GM19395 (cell line): Measurements from ENCODE around the gene RNF44.
"Not testable (repeated sequence)": the region's sequence is repeated elsewhere in the genome, so short reads cannot be mapped to it uniquely, and the experiment has no call there.

Source experiments
- ATAC-seq: cut with Tn5 transposase; IDR thresholded peaks from one replicate; pipeline ENCODE4 v1.9.1; 2021; ENCODE audit warnings: mild to moderate bottlenecking, moderate library complexity; ENCODE audit not compliant: unreplicated experiment

The RNF44 gene

DNA sequence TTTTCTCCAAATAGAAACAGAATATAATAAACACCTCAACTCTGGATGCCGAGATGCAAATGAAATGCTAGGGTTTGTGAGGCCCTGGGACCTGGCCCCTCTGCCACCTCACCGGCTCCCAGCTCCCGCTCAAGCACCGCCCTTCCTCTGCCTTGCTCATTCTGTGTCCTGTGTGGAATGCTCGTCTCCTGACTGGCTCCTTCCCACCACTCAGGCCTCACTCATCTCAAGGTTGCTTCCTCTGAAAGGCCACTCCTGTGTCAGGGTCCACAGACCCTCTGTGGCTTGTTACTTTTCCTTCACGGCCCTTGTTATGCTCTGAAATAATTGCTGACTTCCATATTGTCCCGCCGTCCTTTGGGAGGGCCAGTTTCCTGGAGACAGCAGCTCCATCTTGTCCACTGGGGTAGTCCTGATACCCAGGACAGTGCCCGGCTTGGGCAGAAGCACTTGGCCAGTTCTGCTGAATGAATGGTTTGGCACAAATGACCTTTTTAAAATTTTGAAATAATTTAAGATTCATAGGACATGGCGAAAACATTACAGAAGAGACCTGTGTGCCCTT lies 15.4 kb downstream of the RNF44 start:
- ATAC-seq: no peak

DNA sequence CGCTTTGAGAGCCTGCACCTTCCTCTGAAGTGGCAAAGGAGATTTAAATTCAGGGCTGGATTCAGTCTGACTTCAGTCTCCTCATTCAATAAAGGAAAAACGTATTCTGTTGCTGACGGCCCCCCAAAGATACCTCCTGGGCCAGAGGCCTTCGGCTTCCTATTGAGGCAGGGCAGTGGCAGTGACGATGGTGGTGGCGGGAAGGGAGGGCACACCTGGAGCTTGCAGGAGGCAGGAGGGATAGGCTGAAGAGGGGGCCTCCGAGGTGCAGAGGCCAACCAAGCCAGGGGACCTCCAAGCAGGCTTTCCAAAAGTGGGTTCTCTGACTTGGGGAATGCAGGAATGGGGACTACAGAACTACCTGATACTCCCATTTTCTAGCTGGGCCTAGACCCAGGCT lies 15.9 kb downstream of the RNF44 start:
- ATAC-seq: no peak

DNA sequence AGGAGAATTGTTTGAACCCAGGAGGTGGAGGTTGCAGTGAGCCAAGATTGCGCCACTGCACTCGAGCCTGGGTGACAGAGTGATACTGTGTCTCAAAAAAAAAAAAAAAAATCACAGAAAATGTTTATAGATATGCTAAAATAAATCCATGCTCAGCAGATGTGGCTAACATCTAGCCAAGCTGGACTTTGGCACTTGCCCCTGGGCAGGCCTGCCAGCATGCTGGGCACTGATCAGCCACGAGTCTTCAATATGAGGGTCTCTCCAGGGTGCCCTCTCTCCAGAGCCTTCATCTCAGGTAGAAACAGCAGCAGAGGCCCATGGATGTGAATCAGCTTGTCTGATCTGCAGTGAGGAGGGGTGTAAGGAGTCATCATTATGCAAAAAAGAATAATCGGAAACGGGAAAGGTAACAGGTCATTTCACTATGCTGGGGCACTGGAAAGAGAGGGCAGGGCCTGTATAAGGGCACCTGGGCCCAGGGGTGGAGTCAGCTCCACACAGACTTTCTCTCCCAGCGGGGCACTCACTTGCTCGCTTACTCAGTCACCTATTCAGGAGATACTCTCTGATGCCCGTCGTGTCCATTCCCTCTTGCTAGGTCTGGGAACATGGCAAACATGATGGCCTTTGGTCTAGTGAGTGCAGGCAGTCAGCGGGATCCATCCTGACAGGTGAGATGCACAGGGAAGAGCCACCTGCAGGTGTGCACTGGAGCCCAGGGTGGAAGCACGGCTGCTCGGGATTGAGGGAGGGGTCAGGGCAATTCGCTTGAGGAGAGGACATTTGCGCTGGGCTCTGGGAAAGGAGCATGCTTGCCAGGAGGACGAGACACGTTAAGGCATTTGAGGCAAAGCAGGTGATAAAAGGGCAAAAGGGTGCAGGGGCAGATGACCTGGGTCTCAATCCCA lies 17.1 kb downstream of the RNF44 start:
- ATAC-seq: no peak

DNA sequence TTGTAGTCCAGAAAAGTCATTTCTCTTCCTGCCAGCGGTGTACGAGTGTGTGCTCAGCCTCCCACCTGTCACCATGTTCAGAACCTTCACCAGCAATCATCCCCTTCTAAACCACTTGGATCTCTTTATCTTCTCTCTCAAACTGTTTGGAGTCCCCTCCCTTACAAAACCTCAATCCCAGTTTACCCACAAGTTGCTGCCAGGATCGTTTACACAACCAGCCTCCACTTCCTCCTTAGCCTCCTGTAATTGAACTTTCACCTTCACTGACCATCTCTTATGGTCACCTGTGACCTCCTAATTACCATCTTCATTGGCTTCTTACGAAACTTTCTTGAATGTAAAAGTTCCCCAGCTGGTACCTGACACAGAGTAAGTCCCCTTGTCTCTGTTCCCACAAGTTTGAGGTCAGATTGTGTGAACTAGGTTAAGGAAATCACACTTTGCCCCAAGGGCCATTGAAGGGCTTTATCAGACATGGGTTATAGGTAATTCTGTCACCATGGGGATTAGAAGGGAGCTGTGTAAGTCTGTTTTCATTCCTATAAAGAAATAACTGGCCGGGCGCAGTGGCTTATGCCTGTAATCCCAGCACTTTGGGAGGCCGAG lies 20.0 kb downstream of the RNF44 start:
- ATAC-seq: no peak

DNA sequence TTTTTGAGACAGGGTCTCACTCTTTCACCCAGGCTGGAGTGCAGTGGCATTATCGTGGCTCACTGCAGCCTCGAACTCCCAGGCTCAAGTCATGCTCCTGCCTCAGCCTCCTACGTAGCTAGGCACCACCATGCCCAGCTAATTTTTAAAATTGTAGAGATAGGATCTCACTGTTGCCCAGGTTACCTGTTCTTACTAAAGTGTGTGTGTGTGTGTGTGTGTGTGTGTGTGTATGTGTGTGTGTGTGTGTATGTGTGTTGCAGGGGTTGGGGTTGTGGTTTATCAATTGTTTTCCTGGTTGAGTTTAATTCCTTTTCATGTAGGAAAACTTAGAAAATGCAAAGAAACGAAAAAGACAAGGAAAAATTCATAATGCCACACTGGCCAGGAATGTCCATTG lies 21.8 kb downstream of the RNF44 start:
- ATAC-seq: no peak

DNA sequence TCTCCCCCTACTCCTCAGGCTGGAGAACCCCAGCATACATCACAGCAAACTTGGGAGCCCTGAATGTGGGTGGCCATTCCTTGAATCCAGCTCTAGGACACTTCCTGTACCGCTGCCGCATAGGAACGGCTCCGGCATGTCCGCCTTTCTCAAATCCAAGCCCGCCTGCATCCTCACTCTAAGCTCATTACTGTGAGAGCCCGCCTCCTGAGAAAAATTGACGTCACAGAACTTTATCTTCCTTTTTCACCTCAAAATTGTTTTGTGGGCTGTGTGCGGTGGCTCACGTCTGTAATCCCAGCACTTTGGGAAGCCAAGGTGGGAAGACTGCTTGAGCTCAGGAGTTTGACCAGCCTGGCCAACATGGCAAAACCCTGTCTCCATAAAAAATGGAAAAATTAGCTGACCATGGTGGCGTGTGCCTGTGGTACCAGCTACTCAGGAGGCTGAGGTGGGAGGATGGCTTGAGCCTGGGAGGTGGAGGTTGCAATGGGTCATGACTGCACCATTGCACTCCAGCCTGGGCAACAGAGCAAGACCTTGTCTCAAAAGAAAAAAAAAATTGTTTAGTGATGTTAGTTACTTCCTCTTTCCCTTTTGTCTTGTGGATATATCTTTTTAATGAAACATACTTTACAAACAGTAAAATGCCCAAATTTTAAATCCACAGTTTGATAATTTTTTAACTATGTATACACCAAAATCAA lies 22.8 kb downstream of the RNF44 start:
- ATAC-seq: no peak

DNA sequence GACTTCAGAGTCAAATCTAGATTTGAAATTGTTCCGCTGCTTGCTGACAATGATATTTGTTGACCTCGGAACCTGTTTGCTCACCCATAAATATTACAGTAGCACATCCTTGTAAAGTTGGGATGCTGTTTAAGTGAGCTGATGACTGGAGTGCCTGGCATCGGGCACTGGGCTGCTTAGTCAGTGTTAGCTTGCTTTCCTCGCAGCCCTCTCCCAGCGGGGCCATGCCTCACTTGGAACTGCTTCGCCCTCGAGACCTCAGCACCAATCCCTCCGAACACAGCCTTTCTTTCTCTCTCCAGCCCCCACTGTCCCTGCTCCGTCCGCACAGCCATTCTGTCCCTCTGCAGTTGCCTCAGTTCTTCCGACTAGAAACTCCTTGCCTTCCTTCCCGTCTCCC lies 23.4 kb downstream of the RNF44 start:
- no peak for ATAC-seq

DNA sequence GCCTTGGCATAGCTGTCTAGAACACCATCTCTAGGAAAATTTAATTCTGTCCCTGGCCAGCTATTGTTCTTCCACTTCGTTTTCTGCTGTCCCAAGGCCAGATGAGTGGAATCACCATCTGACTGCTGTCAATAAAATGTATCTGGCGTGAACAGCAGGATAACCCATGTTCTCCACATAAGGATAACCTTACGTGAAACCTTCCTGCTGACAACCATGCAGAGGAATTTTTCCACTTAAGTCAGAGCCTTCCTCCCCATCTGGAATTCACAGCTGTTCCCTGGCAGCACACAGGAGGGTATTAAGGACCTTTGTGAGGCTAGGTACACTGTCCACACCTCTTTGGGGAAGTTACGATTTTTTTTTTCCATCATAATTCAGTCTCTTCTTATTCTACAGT lies 28.6 kb downstream of the RNF44 start:
- no peak for ATAC-seq

DNA sequence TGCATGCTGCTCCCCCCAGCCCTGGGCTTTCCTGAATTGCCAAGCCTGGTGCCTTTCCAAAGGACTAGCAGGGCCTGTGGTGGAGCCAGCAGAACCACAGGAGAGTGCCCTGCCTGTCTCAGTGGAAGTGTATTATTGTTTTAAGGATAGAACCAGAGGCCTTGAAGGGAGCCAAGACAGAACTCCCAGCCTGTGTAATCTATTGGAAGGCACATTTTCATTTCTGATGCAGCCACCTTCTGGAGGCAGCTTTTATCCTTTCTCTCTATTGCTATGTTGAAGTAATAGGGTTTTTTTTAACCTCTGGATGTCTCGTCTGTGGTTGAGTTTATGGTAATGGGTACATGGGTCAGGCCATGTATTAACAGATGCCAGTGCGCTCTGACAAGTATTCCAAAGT lies 29.3 kb downstream of the RNF44 start:
- ATAC-seq: no peak

DNA sequence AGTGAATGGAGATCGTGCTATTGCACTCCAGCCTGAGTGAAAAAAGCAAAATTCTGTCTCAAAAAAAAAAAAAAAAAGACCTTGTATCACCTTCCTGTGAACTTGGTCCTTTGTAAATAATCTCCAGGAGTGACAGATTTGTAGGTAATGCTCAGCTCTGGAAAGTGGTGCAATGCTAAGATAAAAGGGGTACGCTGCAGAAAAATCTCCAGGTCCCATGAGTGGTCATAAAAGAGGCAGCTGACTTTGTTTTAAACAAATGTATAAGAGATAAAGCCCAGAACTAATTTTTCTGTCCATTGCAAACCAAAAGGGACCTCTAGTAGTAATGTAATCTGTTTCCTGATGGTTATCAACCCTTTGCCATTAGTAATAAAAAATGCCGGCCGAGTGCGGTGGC lies 33.7 kb downstream of the RNF44 start:
- no peak for ATAC-seq

DNA sequence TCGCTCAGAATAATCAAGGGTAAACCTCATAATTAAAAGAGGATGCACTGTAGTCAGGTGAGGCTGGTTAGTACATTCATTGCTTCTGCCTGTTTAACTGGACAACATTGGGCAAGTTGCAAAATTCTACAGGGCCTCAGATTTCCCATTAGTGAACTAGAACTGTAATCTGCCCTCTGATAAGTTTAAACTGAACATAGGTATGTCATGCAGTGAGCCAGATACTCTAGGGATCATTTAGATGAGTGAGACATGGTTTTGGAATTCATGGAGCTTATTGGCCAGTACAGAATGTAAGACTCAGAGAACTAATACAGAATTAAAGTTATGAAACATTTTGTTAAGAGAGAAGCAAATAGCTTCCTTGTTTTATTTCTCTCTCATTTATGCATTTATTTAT lies 35.9 kb downstream of the RNF44 start:
- ATAC-seq: no peak

DNA sequence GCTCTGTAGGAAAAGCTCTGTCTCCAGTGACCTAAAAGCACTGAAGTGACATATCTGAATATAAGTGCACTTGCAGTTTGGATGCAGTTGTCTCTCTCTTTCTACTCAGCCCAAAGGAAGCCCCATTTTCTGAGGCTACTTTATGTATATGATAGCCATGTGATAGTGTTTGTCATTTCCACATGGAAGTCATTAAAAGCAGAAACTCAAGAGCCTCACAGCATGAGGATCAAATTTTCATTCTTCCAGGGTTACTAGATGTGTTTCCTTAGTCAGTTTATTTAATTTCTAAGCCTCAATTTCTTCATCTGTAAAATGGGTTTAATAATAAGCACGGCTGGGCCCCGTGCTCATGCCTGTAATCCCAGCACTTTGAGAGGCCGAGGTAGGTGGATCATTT lies 36.7 kb downstream of the RNF44 start:
- ATAC-seq: no peak

DNA sequence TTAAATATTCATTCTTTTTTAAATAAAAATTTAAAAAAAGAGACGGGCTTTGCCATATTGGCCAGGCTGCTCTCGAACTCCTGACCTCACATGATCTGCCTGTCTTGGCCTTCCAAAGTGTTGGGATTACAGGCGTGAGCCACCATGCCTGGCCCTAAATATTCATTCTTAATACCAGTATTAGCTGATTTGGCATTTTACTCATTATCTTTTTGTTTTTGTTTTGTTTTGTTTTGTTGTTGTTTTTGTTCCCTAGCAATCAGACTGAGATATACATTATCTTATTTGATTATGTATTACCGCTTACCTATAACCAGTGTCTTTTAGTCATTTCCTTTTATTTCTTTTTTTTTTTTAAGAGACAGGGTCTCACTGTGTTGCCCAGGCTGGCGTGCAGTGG lies 37.9 kb downstream of the RNF44 start:
- no peak for ATAC-seq

DNA sequence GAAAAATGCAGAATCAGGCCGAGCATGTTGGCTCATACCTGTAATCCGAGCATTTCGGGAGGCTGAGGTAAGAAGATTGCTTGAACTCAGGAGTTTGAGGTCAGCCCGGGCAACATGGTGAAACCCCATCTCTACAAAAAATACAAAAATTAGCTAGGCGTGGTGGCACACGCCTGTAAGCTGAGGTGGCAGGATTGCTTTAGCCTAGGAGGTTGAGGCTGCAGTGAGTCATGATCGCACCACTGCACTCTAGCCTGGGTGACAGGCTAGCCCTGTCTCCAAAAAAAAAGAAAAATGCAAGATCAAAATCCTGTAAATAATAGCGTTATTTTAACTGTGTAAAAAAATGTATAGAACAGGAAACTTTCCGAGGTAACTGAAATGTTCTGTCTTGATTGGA lies 39.4 kb downstream of the RNF44 start:
- ATAC-seq: no peak

DNA sequence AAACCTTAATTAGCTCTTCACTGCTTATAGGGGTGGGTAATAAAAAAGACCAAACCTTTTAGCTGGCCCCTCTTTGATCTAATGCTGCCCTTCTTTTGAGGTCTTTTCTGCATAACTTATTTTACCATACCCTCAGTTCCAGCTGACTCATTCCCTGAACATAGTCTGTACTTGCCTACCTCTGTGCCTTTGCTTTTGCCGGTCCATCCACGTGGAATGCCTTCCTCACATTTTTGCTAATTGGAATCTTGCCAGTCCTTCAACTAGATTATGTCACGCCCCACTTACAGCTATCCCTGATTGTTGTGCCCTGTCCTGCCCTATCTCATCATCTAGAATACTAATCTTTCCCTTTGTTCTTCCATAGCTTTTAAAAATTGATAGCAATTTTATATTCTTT lies 44.8 kb downstream of the RNF44 start:
- ATAC-seq: no peak

DNA sequence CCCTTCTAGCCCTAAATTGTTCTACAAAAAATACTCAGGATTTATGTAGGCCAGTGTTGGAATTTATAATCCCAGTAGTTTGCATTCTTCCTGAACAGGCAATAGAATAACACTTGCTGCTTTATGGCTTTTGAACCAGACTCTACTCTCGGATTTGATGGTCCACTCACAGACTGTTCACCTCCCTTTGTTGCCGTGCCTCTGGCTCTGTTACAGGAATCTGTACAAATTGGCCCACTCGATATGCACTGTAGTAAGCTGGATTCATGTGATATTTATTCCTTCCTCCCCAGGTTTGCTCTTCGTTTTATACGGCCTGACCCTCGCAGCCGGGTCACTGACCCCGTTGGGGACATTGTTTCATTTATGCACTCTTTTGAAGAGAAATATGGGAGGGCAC lies 45.3 kb downstream of the RNF44 start:
- ATAC-seq: no peak

DNA sequence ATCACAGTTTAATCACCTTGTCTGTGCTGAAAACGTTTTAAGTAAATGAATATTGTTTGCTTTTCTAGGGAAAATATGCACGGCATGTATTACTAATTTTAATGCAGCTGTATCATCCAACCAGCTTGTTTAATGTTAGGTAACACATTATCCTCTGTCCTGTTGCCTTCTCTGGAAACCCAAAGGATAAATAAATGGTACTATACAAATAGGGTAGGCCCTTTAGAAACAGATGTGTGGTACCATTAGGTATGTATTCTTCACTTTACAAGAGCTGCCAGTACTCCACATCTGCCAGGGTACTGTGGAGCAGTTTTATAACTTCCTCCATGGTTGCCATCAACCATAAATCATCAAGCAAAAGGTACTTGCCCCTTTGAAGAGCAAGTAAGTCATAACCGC lies 46.1 kb downstream of the RNF44 start:
- no peak for ATAC-seq

DNA sequence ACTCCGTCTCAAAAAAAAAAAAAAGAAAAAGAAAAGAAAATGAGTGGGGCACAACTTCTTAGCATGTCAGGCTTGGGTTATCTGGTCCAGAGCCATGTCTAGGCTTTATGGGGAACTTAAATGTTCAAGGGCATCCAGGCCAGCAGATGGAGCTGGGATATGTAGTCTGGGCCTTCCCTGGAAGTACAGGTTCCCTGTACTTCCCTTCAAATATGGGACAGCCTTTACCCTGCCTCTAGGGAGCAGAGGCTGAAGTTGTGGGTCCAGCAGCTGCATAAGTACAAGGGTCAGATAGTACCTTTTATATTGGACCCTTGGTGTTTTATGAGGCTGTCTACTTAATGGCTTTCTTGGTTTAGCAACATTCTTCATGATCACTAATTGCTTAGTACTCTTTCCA lies 46.9 kb downstream of the RNF44 start:
- ATAC-seq: no peak

DNA sequence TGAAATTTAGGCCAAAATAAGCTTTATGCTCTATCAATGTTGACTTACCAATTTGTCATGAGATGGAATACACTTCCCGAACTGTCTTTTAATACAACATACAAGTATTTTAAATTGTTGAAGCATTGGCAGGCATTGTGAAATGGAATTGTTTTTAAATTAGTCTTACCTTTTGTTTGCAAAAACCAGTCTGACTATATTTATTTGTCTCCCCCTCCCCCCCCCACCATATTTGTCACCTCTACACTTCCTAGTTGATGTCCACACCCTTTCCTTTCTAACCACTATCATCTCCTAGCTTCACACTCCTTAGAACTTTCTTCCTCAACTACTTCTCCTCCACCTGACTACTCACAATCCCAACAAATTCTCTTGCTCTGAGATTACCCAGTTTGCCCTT lies 48.1 kb downstream of the RNF44 start:
- no peak for ATAC-seq

DNA sequence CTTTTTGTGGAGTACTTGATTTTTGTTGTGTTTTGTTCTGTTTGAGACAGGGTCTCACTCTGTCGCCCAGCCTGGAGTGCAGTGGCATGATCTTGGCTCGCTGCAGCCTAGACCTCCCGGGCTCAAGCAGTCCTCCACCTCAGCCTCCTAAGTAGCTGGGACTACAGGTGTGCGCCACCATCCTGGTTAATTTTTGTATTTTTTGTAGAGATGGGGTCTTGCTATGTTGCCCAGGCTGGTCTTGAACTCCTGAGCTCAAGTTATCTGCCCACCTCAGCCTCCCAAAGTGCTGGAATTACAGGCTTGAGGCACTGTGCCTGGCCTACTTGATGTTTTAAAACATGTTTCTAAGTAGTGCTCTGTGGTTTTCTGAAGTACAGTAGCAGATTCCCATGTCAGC lies 50.0 kb downstream of the RNF44 start:
- ATAC-seq: not testable (repeated sequence)

DNA sequence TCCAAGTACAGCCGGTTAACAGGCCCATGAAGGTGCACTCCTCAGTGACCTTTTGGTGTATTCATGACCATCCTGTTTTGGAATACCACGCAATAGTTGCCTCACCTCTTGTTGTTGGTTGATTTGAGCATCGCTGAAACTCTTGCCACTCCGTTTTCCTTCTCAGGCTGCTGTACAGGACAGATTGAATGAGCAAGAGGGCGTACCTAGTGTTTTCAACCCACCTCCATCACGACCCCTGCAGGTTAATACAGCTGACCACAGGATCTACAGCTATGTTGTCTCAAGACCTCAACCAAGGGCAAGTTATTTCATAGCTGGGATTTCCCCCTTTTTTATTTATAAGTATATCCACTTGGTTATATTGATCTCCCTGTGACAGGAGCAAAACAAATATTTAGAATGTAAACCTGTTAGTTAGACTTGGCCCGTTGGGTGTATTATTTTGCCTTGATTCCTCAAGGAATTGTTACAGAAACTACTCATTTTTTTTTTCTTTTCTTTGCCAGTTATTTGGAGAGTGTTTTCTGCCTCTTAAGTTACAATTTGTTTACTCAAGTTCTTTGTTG lies 50.9 kb downstream of the RNF44 start:
- ATAC-seq: no peak
